ENCODE data around the gene HOXA3.

DNA sequence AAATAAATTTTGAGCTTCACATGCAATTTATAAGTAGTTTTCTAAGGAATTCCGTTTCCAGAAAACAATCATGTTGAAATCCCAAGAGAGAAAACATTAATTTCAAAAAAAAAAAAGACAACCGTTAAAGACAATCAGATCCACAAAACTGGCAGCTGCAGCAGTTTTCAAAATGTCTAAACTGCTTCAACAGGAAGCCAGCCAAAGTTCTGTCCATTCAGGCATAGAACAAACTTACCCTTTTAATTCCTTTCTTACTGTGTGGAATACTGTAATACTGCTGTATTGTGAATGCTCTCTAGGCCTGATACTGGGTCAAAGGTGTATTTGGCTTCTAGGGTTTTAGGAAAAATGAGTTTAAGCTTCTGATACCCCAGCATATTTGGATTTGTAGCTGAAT is 88.2 kb downstream of the HOXA3 start:
- TF ChIP-seq, protein P1, sequence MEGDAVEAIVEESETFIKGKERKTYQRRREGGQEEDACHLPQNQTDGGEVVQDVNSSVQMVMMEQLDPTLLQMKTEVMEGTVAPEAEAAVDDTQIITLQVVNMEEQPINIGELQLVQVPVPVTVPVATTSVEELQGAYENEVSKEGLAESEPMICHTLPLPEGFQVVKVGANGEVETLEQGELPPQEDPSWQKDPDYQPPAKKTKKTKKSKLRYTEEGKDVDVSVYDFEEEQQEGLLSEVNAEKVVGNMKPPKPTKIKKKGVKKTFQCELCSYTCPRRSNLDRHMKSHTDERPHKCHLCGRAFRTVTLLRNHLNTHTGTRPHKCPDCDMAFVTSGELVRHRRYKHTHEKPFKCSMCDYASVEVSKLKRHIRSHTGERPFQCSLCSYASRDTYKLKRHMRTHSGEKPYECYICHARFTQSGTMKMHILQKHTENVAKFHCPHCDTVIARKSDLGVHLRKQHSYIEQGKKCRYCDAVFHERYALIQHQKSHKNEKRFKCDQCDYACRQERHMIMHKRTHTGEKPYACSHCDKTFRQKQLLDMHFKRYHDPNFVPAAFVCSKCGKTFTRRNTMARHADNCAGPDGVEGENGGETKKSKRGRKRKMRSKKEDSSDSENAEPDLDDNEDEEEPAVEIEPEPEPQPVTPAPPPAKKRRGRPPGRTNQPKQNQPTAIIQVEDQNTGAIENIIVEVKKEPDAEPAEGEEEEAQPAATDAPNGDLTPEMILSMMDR (conservative IDR thresholded peaks at IDR 0.05): no peak
- TF ChIP-seq EZH2 (IDR thresholded peaks at IDR 0.05; ENCODE audit: low read depth): no peak
